ENCODE measurements around the gene ETV3. TPM values are rescaled to one million over a fixed set of nuclear protein-coding genes. Genes with fewer than 3 reads are reported as not detected.
"Not testable (repeated sequence)": the region's sequence is repeated elsewhere in the genome, so short reads cannot be mapped to it uniquely, and the experiment has no call there.

The ETV3 gene
- total and polyA plus RNA-seq, 2 donors (not counting 1 experiment from before 2014, with no cell fraction given) = 9.9 to 11.4 TPM

DNA sequence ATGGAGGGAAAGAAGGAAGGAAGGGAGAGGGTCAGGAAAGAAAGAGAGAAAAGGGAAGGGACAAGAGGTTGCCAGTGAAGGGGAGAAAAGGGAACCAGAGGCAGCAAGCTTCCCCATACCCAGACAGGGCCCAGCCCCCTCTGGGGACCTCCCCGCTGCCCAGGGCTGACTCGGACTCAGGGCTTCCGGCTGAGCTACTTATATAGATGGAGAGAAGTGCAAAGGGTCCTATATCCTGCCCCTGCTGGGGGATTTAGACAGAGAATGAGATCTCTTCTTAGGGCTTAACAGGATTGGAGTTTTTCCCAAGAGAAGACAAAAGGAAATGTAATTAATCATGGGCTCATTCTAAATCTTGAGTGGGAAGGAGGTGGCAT lies 38.6 kb downstream of the ETV3 start, which contains the start of gene ETV3L:
ETV3L (minus strand) TSS at position 176 of the 377 bp plus-strand sequence. CDS start 285 bp downstream, outside the sequence.
- Histone ChIP-seq H2AFZ (ENCODE audit: low read length) (no peak within 1 kb of the TSS), H3K4me1 (ENCODE audit: control insufficient read depth, extremely low read depth, insufficient read depth, low read length) (no peaks in the 10 kb centered on the region), H3K79me2 (ENCODE audit: control insufficient read depth, insufficient read depth, low read length) (no peaks in the 10 kb centered on the region), H3K27ac (ENCODE audit: insufficient read depth, low read length) (no peak within 1 kb of the TSS), H3K36me3 (ENCODE audit: control insufficient read depth, insufficient read depth, low read length) (no peaks in the 10 kb centered on the region), H3K9me3 (ENCODE audit: control insufficient read depth, insufficient read depth, low read depth, low read length) (no peaks in the 10 kb centered on the region), H4K20me1 (ENCODE audit: control insufficient read depth, extremely low read depth, insufficient read depth, low read length) (no peaks in the 10 kb centered on the region), H3K4me3 (replicated peaks in 1 of 4; ENCODE audit: control extremely low read depth in 1 of 4, insufficient read depth in 1 of 4, low read depth in 3 of 4, low read length in 4 of 4) (no peak within 1 kb of the TSS), H3K27me3 (ENCODE audit: control insufficient read depth, insufficient read depth, low read length) (no peaks in the 10 kb centered on the region), H3K4me2 (ENCODE audit: extremely low read depth, insufficient read depth, low read length) (no peak within 1 kb of the TSS), H3K9ac (ENCODE audit: insufficient read depth, low read length) (no peak within 1 kb of the TSS)
- no peak for DNase-seq (ENCODE audit: low read depth in 2 of 2)
- no peak for TF ChIP-seq EZH2 (IDR thresholded peaks at IDR 0.05; ENCODE audit: low read length, missing control alignments)
- TF ChIP-seq, protein P1, sequence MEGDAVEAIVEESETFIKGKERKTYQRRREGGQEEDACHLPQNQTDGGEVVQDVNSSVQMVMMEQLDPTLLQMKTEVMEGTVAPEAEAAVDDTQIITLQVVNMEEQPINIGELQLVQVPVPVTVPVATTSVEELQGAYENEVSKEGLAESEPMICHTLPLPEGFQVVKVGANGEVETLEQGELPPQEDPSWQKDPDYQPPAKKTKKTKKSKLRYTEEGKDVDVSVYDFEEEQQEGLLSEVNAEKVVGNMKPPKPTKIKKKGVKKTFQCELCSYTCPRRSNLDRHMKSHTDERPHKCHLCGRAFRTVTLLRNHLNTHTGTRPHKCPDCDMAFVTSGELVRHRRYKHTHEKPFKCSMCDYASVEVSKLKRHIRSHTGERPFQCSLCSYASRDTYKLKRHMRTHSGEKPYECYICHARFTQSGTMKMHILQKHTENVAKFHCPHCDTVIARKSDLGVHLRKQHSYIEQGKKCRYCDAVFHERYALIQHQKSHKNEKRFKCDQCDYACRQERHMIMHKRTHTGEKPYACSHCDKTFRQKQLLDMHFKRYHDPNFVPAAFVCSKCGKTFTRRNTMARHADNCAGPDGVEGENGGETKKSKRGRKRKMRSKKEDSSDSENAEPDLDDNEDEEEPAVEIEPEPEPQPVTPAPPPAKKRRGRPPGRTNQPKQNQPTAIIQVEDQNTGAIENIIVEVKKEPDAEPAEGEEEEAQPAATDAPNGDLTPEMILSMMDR (conservative IDR thresholded peaks at IDR 0.05 in 1 of 2, IDR thresholded peaks at IDR 0.05 in 1 of 2; ENCODE audit: low read depth in 1 of 2, low read length in 2 of 2) = no peak

DNA sequence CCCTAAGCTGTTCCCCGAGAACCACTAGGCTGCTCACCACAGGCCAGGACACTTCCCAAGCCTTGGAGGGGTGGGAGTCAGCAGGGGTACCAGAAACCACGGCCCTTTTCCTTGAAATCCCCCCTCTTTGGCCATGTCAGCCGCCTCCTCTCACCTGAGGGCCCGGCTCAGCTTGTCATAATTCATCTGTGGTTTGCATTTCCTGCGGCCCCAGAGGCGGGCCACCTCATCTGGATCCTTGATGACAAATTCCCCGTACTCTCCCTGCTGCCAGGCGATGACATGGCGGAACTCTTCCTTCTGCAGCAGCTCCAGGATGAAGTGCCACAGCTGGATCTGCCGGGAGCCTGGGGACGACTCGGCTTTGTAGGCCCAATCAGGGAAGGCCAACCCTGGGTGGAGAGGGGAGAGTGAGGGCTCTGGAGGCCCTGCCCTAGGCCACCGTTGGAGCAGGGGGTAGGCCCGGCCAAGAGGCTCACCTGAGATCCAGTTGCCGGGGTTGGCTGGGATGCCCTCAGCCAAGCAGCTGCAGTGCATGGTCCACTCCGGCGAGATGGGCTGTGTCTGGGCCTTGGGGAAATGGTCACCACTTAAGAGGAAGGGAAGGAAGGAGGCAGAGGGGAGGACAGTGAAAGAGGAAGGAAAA lies 39.1 kb downstream of the ETV3 start:
- H3K4me3 ChIP-seq (replicated peaks in 1 of 4; ENCODE audit: control extremely low read depth in 1 of 4, insufficient read depth in 1 of 4, low read depth in 3 of 4, low read length in 4 of 4); H3K4me1 ChIP-seq (ENCODE audit: control insufficient read depth, extremely low read depth, insufficient read depth, low read length); H3K36me3 ChIP-seq (ENCODE audit: control insufficient read depth, insufficient read depth, low read length); DNase-seq (ENCODE audit: low read depth in 2 of 2); H3K9me3 ChIP-seq (ENCODE audit: control insufficient read depth, insufficient read depth, low read depth, low read length); H3K79me2 ChIP-seq (ENCODE audit: control insufficient read depth, insufficient read depth, low read length); H3K4me2 ChIP-seq (ENCODE audit: extremely low read depth, insufficient read depth, low read length); H3K27ac ChIP-seq (ENCODE audit: insufficient read depth, low read length); H3K9ac ChIP-seq (ENCODE audit: insufficient read depth, low read length); H4K20me1 ChIP-seq (ENCODE audit: control insufficient read depth, extremely low read depth, insufficient read depth, low read length); H3K27me3 ChIP-seq (ENCODE audit: control insufficient read depth, insufficient read depth, low read length); H2AFZ ChIP-seq (ENCODE audit: low read length): not testable (repeated sequence)

DNA sequence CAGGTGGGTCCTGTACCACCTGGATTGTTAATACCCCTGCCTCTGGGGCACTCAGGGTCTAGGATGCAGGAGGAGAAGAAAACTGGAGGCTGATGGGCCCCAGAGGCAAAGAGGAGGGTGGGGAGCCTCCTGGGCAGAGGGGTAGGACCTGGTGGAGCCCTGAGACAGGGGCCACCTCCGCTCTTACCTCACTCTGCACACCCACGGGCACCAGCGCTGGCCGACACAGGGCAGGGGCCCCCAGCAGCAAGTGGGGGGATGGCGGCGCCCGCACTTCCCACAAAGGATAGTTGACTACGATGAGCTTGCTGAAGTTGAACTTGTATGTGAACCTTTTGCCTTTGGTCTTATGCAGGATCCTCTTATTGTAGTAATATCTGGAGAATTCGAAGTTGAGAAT lies 39.7 kb downstream of the ETV3 start:
- TF ChIP-seq EZH2 (IDR thresholded peaks at IDR 0.05; ENCODE audit: low read length, missing control alignments) = no peak
- TF ChIP-seq, protein P1 (conservative IDR thresholded peaks at IDR 0.05 in 1 of 2, IDR thresholded peaks at IDR 0.05 in 1 of 2; ENCODE audit: low read depth in 1 of 2, low read length in 2 of 2) = no peak
- Histone ChIP-seq H3K36me3 (ENCODE audit: control insufficient read depth, insufficient read depth, low read length) (no peaks in the 10 kb centered on the region), H3K4me2 (ENCODE audit: extremely low read depth, insufficient read depth, low read length) (no peak overlapping the region), H3K79me2 (ENCODE audit: control insufficient read depth, insufficient read depth, low read length) (no peaks in the 10 kb centered on the region), H3K9me3 (ENCODE audit: control insufficient read depth, insufficient read depth, low read depth, low read length) (no peaks in the 10 kb centered on the region), H3K4me1 (ENCODE audit: control insufficient read depth, extremely low read depth, insufficient read depth, low read length) (no peaks in the 10 kb centered on the region), H4K20me1 (ENCODE audit: control insufficient read depth, extremely low read depth, insufficient read depth, low read length) (no peaks in the 10 kb centered on the region), H2AFZ (ENCODE audit: low read length) (no peak overlapping the region), H3K9ac (ENCODE audit: insufficient read depth, low read length) (no peak overlapping the region), H3K27ac (ENCODE audit: insufficient read depth, low read length) (no peak overlapping the region), H3K27me3 (ENCODE audit: control insufficient read depth, insufficient read depth, low read length) (no peaks in the 10 kb centered on the region), H3K4me3 (replicated peaks in 1 of 4; ENCODE audit: control extremely low read depth in 1 of 4, insufficient read depth in 1 of 4, low read depth in 3 of 4, low read length in 4 of 4) (no peak overlapping the region)
- DNase-seq (ENCODE audit: low read depth in 2 of 2) = no peak
